GM12873 (cell line): ENCODE measurements around the gene THAP7.

Source experiments
- TF ChIP-seq, protein P1 (sequence below): IDR thresholded peaks from 2 replicates; pipeline ENCODE4 v1.5.1; 2012; ENCODE audit warnings: low read depth, mild to moderate bottlenecking, moderate library complexity, low read length, control low read depth; ENCODE audit not compliant: insufficient read depth; ENCODE audit errors: missing control alignments

The THAP7 gene

DNA sequence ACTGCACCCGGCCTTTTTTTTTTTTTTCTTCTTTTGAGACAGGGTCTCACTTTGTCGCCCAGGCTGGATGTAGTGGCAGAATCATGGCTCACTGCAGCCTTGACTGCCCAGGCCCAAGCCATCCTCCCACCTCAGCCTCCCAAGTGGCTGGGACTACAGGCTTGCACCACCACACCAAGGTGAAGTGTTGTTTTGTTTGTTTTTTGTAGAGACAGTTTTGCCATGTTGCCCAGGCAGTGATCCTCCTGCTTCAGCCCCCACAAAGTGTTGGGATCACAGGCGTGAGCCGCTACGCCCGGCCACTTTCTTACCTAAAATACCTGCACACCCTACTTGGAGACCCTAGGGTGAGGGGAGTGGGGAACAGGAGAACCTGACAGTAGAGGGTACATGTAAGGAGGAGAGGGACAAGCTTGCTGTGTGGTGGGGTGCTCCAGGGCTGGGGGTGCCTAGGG, 39.4 kb downstream of the THAP7 start:
- TF ChIP-seq, protein P1, sequence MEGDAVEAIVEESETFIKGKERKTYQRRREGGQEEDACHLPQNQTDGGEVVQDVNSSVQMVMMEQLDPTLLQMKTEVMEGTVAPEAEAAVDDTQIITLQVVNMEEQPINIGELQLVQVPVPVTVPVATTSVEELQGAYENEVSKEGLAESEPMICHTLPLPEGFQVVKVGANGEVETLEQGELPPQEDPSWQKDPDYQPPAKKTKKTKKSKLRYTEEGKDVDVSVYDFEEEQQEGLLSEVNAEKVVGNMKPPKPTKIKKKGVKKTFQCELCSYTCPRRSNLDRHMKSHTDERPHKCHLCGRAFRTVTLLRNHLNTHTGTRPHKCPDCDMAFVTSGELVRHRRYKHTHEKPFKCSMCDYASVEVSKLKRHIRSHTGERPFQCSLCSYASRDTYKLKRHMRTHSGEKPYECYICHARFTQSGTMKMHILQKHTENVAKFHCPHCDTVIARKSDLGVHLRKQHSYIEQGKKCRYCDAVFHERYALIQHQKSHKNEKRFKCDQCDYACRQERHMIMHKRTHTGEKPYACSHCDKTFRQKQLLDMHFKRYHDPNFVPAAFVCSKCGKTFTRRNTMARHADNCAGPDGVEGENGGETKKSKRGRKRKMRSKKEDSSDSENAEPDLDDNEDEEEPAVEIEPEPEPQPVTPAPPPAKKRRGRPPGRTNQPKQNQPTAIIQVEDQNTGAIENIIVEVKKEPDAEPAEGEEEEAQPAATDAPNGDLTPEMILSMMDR, result no peak

DNA sequence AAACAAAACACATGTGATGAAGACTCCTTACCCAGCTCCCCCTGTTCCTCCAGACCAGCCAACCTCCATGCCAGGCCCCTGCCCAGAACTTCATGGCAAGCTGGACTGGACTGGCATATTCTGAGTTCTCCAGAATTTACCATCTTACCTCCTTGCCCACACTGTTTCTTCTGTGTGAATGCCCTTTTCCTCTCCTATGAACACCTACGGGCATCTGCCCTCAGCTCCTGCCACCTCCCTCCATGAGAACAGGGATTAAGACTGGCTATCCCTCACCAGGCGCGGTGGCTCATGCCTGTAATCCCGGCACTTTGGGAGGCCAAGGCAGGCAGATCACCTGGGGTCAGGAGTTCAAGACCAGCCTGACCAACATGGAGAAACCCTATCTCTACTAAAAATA, 41.3 kb downstream of the THAP7 start:
- TF ChIP-seq, protein P1, result no peak

DNA sequence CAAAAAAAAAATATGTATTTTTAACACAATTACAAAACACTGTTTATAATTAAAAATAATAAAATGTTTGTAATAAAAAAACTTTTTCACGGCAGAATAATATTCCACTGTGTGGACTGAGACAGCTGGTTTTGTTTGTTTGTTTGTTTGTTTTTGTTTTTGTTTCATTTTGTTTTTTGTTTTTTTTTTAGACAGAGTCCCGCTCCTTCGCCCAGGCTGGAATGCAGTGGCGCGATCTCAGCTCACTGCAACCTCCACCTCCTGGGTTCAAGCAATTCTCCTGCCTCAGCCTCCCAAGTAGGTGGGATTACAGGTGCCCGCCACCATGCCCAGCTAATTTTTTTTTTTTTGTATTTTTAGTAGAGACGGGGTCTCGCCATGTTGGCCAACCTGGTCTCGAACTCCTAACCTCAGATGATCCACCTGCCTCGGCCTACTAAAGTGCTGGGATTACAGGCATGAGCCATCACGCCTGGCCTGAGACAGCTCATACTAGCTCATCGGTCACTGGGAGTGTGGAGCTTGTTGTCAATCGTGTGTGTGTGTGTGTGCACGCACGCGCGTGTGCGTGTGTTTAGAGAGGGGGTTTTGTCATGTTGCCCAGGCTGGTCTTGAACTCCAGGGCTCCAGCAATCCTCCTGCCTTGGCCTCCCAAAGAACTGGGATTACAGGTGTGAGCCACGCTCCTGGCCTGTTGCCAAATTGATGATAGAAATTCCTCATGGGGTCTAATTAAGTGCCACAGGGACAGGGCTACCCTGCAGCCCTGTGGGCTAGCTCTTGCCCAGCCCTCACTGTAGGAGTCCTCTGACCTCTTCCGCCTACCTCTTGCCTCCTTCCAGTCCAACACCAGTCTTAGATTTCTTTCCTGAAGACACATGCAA, 42.1 kb downstream of the THAP7 start:
- TF ChIP-seq, protein P1, result no peak

DNA sequence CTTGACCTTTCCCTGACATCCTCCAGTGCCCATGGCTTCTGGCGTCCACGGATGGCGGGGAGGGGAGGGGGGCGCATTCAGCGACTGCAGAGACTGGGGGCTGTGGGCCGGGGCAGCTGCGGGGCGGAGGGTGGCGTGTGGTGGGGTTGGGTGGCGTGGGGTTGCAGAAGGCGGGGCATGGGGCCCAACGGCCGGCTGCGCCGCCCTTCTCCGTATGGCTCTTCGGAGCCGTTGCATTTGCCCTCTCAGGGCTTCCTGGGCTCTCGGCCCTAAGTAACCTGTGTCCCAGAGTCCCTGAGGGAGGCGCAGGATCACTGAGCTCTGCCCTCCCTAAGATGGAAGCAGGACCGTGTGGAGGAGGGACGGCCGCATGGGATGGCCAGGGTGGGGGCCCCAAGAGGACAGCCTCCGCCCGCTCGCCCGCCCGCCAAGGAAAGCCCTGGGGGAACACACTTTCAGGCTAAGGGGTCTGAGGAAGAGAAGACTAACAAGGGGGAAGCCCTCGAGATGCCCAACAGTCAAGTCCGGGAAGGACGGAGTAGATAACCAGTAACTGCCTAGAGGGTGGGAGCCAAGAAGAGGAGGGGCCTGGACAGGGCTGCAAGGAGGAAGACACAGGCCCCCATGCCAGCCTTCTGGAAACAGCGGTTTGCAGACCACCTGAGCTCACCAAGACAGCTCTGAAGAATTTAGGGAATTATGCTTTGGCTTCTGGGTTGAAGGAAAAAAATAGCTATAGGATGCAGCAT, 44.1 kb downstream of the THAP7 start:
- TF ChIP-seq, protein P1, result no peak

DNA sequence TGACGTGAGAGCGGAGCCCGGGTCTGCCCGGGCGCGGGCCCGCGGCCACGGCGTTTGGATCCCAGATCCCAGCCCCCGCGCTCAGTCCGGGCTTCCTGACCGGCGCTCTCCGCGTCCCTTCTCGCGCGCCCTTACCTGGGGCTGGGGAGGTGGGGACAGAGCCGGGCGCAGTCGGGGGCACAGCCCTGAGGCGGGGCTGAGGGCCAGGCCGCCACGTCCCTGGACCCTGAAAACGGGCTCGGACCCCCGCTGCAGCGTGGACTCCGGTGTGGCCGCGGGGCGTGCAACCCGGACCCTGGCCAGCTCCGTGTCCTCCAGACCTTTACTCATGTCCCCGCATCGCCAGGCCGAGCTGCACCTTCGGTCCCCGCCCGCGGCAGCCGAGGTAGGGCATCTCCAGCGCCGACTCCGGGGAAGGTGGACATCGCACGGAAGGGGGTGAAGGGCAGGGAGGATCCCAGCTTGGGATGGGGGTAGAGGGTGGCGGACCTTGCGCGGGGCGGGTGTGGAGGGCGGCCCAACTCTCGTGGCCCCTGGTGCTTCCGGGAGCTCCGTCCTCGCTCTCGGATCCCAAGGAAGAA, 44.7 kb downstream of the THAP7 start:
- TF ChIP-seq, protein P1, result no peak

DNA sequence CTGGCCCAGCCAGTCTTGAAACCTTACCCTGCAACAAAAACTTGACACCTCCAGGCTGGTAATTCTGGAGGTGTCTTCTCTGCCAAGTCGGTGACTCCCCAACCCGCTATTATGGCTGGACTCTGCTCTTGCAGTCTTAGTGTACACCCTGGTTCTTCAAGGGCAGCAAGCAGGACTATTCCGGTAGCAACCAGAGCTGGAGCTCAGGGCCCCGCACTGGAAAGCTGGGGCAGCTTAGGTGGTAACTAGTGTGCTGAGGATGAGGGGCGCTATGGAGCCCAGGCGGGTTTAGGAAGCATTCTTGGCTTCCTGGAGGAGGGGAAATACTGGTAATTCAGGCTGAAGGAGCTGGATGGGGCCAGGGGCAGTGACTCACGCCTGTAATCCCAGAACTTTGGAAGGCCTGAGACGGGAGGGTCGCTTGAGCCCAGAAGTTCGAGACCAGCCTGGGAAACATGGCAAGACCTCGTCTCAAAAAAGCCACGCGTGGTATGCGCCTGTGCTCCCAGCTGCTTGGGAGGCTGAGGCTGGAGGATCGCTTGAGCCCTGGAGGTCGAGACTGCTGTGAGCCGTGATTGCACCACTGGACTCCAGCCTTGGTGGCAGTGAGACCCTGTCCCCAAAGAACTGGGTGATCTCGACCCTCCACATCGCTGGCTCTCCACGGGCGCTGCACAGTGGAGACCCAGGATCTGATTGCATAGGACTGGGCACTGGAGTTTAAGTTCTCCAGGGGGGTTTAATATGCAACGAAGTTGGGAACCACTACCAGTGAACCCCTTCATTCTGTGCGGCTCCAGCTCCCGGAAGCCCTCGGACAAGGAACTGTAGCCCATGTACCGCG, 45.4 kb downstream of the THAP7 start:
- TF ChIP-seq, protein P1, result no peak
